Tibial artery (tissue), 4 donors: ENCODE data around the gene WNT1.

ENCODE experiments used
- DNase-seq, 2 donors: peaks; one replicate each; pipeline ENCODE4 v3.0.0-alpha.2; 2019
- H3K27ac ChIP-seq, 2 donors: fragments of 200-600 bp; sonication (generic) in 1 of 2; 1 replicate in 1 of 2; 2 replicates in 1 of 2; pipeline ENCODE4 v1.5.1; 2018 to 2019; ENCODE audit warnings: mild to moderate bottlenecking in 1 of 2
- H3K27me3 ChIP-seq, 2 donors: fragments of 200-600 bp; sonication (generic) in 1 of 2; one replicate each; pipeline versions ENCODE4 v1.5.1 to v1.6.0; 2016 to 2019
- H3K36me3 ChIP-seq, 3 donors: fragments of 200-600 bp; sonication (generic) in 2 of 3; one replicate each; pipeline ENCODE4 v1.5.1; 2016 to 2019; ENCODE audit warnings: mild to moderate bottlenecking in 2 of 3
- H3K4me1 ChIP-seq, 4 donors: fragments of 200-600 bp; sonication (generic) in 2 of 4; 1 replicate in 3 of 4; 2 replicates in 1 of 4; pipeline ENCODE4 v1.5.1; 2016 to 2019
- H3K4me3 ChIP-seq, 2 donors: fragments of 200-600 bp; sonication (generic) in 1 of 2; 1 replicate in 1 of 2; 2 replicates in 1 of 2; pipeline ENCODE4 v1.5.1; 2018 to 2019; ENCODE audit warnings: mild to moderate bottlenecking in 2 of 2
- H3K9me3 ChIP-seq, 3 donors: fragments of 200-600 bp; sonication (generic) in 1 of 3; one replicate each; pipeline ENCODE4 v1.5.1; 2016 to 2019
- CTCF ChIP-seq, 2 experiments: fragments of 200-600 bp in 1 of 2; fragments of 450-650 bp in 1 of 2; IDR thresholded peaks; one replicate each; pipeline ENCODE4 v1.5.1; 2017 to 2019; ENCODE audit warnings: antibody characterized with exemption in 2 of 2, mild to moderate bottlenecking in 1 of 2, moderate library complexity in 1 of 2
- intact Hi-C: fragments of 100-400 bp; cut with DNase I; formaldehyde crosslinking; loops from one replicate; pipeline ENCODE4 v1.15.0; 2023; ENCODE audit warnings: low total_unique reads

WNT1 gene

GRCh38 chr12:49019443-49020324 is 41.6 kb downstream of the WNT1 start:
- Histone ChIP-seq H3K4me3 (peak overlapping the region; percentile 70 to 88), H3K4me1 (peaks cover 0 to 23% (median 14%) of the 10 kb centered on the region in 4 donors), H3K27me3 (no peaks in the 10 kb centered on the region), H3K27ac (peak overlapping the region; percentile 90 to 94), H3K9me3 (no peaks in the 10 kb centered on the region), H3K36me3 (peaks cover 31 to 44% (median 39%) of the 10 kb centered on the region in 3 donors)
- no peak for DNase-seq
- no peak for TF ChIP-seq CTCF (IDR thresholded peaks at IDR 0.05)
- intact Hi-C loops: no loop called here

DNA sequence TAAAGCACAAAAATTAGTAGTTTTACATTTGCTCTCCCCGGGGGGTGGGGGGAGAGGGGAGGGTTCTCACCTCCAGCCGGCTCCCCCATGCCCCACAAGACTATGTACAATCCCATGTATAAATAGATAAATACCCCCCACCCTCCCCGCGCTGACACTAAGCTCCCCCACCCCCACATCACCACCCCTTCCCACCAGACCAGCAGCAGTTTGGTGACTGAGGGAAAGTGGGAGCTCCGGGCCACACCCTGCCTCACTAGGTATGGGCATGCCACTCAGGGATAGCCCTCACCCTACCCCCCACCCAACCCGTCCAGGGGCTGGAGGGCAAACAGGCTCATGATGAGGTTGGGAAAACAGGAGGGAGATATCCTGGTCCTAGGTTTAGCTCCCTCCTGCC is 42.3 kb downstream of the WNT1 start:
- Histone ChIP-seq H3K27me3 (no peaks in the 10 kb centered on the region), H3K9me3 (no peaks in the 10 kb centered on the region), H3K4me3 (no peak overlapping the region), H3K4me1 (peaks cover 0 to 23% (median 14%) of the 10 kb centered on the region in 4 donors), H3K27ac (peak overlapping the region; percentile 90 to 94), H3K36me3 (peaks cover 38 to 52% (median 46%) of the 10 kb centered on the region in 3 donors)
- no peak for DNase-seq
- no peak for TF ChIP-seq CTCF (IDR thresholded peaks at IDR 0.05)
- intact Hi-C loops: no loop called here

DNA sequence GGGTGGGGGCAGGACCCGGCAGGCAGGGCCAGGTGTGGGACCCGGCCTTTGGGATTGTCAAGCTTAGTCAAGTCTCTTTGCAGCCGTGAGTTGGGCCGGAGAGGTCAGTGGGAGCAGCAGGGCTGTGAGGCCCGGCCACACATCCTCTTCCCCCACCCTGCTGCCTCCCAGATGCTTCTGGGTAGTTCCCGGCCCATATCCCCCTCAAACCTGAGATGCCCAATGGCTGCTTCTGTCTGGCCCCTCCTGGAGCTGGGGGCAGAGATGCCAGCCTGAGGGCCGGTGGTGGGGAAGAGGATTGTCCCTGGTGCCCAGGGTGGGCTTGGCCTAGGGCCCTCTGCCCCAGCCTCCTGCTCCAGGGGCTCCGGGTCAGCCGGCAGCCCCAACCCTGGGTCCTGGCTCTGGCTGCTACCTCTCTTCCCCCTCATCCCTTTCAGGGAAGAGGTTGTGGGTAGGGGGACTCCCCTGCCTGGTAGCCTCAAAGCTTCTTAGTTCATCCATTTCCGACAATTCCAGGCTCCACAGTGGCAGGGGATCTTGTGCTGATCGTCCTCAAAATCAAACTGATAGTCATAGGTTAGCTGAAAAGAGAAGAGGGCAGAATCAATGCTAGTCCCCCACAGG is 43.3 kb downstream of the WNT1 start:
- intact Hi-C loops: no loop called here
- H3K4me3 ChIP-seq: no peak overlapping the region
- H3K27me3 ChIP-seq: no peaks in the 10 kb centered on the region
- H3K9me3 ChIP-seq: no peaks in the 10 kb centered on the region
- peaks cover 0 to 22% (median 14%) of the 10 kb centered on the region in 4 donors for H3K4me1 ChIP-seq
- H3K36me3 ChIP-seq: peaks cover 48 to 61% (median 53%) of the 10 kb centered on the region in 3 donors
- no peak for TF ChIP-seq CTCF (IDR thresholded peaks at IDR 0.05)
- H3K27ac ChIP-seq: no peak overlapping the region
- no peak for DNase-seq

- intact Hi-C loops: no loop called here
- Histone ChIP-seq H3K4me1 (peaks cover 0 to 9% (median 6%) of the 10 kb centered on the region in 4 donors), H3K4me3 (no peak overlapping the region), H3K27ac (no peak overlapping the region), H3K27me3 (no peaks in the 10 kb centered on the region), H3K36me3 (peaks cover 61 to 74% (median 66%) of the 10 kb centered on the region in 3 donors), H3K9me3 (no peaks in the 10 kb centered on the region)
- DNase-seq: no peak
- no peak for TF ChIP-seq CTCF (IDR thresholded peaks at IDR 0.05)
Measured at GRCh38 chr12:49022558-49023178, 44.5 kb downstream of the WNT1 start.

DNA sequence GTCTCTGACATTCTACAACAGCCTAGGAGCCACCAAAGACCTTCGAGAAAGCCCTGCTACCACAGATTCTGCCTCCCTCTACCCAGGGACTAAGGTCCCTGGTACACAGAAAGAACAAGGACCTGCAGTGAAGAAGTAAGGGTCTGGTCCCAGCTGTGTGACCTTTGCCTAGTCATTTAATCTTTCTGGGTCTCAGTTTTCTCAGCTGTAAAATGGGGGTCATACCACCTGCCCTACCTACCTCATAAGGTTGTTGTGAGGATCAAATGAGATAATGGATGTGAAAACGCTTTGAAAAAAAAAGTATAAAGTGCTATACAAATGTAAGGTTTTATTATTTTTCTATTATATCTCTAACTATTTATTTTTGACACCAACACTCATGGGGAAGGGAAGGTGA is 45.7 kb downstream of the WNT1 start:
- H3K36me3 ChIP-seq: peaks cover 71 to 85% (median 78%) of the 10 kb centered on the region in 3 donors
- no peak for TF ChIP-seq CTCF (IDR thresholded peaks at IDR 0.05)
- intact Hi-C loops: no loop called here
- H3K4me3 ChIP-seq: no peak overlapping the region
- DNase-seq: no peak
- no peaks in the 10 kb centered on the region for H3K9me3 ChIP-seq
- no peak overlapping the region for H3K27ac ChIP-seq
- peaks cover 0 to 5% (median 1%) of the 10 kb centered on the region in 4 donors for H3K4me1 ChIP-seq
- H3K27me3 ChIP-seq: no peaks in the 10 kb centered on the region
